GM12801 (cell line): ENCODE results near the gene UST.

ENCODE experiments used
- TF ChIP-seq, protein P1 (sequence below): IDR thresholded peaks from one replicate; pipeline ENCODE4 v1.5.1; 2011; ENCODE audit warnings: control low read depth; ENCODE audit not compliant: insufficient read length; ENCODE audit errors: extremely low read depth

Gene UST

DNA sequence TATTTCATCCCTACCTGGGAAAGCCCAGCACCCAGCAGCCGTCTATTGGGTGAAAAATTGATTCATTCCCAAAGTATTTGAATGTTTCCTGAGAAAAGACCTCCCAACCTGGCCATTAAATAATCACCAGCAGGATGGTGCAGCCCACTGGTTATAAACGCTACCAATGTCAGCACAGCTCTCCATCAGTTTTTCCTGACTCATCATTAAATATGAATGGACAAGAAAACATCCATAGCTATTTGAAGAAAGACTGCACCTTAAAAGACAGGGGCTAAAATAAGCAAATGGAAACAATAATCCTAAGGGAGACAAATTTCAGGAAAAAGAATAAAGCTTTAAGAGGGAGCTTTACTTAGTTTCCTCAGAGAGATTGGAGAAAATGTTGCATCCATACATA, 261.9 kb downstream of the UST start:
- TF ChIP-seq, protein P1, sequence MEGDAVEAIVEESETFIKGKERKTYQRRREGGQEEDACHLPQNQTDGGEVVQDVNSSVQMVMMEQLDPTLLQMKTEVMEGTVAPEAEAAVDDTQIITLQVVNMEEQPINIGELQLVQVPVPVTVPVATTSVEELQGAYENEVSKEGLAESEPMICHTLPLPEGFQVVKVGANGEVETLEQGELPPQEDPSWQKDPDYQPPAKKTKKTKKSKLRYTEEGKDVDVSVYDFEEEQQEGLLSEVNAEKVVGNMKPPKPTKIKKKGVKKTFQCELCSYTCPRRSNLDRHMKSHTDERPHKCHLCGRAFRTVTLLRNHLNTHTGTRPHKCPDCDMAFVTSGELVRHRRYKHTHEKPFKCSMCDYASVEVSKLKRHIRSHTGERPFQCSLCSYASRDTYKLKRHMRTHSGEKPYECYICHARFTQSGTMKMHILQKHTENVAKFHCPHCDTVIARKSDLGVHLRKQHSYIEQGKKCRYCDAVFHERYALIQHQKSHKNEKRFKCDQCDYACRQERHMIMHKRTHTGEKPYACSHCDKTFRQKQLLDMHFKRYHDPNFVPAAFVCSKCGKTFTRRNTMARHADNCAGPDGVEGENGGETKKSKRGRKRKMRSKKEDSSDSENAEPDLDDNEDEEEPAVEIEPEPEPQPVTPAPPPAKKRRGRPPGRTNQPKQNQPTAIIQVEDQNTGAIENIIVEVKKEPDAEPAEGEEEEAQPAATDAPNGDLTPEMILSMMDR, result no peak

DNA sequence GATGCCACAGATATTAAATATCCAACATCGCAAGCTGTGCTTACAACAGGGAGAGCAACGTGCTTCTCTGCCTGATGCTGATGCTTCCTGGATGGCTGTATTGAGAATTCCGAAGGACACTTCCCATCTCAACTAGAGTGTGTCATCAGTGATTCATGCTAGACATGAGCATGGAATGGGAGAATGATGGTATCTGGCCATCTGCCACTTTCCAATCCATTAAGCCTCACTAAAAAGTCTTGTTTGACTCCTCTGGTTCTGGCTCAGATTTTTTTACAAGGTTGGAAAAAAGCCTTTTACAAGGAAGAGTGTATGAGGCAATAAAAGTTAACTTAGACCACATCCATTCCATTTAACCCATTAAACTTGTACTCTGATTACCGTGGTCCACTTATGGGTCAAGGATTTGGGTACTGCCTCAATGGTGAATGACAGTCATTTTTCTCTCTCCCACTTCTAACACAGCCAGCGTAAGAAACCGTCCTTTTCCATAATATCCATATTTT, 265.3 kb downstream of the UST start:
- TF ChIP-seq, protein P1, result no peak

DNA sequence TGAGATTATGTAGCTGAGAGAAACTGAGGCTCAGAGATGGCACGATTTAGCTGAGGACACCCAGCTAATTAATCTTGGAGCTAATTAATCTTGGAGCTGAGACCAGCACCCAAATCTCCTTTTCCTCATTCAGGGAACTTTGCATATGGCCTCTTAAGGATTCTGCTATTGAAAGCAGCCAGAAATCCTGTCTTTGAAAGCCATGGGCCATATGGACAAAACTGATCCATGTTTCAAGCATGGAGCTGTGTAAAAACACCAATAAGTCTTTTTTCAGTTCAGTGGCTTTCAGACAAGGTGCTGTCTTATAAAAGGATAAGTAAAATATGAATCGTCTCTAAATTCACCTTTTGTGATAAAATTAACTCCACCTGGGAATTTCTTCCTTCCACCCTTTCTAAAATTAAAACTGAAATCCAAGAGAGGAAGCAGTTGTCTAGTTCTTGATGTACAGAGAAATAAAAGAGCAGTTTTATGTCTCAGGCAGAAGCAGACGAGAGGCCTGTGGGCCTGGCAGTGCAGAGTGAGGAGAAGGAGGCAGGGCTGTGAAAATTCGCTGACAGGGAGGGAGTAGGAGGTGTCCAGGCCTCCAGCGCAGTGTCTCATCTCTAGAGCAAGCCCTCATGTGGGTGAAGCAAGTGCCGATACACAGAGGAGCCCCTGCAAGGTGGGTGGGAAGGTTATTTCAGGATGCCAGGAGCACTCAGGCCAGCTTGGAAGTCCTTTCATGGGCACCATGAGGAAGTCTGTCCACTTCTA, 266.9 kb downstream of the UST start:
- TF ChIP-seq, protein P1, result no peak

DNA sequence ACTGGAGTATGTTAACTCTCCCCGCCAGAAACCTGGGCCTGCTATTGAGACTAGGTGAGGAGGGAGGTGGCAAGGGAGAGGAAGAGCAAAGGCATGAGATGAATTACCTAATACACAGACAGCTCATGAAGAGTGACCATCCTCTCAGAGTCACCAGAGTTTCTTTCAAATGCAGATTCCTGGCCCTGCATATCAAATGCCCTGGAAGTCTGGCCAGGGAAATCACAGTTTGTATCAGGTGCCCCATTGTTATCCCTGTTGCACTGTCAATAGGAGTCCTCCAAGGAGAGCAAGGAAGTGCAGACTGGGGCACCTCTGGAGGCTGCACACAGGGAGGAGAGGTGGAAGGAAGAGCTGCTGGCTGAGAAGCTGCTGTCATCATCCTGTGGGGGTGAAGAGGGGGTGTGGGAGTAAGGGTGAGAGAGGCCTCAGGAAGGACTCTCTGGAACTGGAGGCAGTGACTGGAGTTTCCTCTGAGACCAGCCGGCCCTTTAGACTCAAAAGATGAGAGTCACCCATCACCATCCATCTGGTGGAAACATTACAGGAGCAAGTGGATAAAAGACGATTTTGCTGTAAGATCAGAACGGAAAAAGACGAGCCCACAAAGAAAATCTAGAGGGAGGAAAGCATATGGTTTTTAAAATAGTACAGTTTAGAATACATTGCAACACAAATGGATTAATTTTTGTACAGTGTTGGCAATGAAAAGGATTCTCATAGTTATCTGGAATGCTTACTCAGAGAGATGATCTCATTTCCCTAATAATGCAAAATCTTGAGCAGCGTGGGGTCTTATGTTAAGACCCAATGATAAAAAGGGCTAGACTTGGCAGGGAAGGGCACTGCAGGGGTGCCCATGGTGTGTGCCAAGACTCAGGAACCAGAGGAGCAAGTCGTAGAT, 268.1 kb downstream of the UST start:
- TF ChIP-seq, protein P1, result no peak

DNA sequence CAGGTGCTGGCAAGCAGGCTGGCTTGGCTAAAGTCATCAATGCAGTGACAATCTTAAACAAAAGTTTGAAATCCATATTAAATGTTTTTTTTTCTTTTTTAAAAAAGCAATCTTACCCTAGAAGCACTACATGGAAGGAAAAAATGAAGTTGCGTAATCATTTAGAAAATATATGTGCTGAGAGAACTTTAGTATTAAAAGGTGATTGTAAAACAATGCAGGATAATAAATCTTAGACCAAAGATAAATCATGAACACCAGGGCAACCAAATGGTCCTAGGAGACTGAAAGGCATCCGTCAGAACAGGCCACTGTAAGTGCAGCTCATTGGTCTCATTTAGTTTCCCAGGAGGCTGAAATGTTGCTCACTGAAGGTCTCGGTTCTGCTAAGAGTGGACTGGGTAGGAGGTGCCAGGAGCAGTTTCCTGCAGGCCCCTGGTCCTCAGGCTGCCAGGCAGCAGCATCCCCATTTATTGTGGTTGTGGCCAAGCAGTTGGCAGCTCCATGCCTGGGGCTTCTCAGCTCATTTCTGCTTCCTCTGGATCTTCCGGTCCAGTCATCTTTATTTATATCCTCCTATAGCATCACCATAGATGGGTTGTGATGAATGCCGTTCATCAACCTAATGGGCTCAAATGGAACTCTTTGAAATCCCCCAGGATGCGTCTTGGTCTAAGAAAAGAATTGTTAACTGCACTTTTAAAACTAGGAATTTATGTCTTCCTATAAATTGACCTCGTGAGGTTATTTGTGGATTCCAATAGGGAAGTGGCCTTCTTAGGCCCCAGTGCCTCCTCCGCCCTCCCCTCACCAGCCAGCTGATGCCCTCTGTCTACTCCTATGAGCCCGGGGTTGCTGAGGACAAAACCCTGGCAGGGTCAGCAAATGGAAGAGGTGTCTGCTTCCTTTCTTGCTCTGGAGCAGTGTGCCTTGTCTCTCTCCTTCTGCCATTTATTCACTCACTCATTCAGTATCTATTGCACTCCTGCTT, 269.0 kb downstream of the UST start:
- TF ChIP-seq, protein P1, result no peak

DNA sequence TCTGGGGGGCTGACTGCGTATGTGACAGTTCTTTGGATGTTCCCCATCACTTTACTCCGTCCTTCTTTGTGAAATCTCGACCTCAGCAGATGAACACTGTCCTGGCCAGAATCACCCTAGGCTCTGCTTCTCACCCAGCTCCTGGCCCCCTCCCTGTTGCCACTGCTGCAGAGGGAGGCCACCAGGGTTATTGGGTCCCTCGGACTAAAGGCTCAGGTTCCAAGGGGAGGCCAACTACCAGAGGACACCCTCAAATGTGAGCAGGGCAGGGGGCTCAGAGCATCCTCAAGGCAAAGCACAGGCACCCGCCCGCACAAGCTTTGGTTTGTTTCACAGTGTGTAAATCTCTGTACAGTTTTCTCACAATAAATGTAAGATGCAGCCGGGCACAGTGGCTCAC, 269.9 kb downstream of the UST start:
- TF ChIP-seq, protein P1, result no peak
